GM06990 (cell line): ENCODE results near the gene DCPS.

Experiments used
- DNase-seq: peaks from one replicate; pipeline ENCODE4 v3.0.0-alpha.2; 2011; ENCODE audit not compliant: insufficient read length; ENCODE audit errors: extremely low read depth
- H3K27me3 ChIP-seq: replicated peaks from 2 replicates; pipeline ENCODE4 v1.6.0; 2011; ENCODE audit warnings: low read length; ENCODE audit not compliant: control insufficient read depth, insufficient read depth
- H3K36me3 ChIP-seq: 2 replicates; pipeline ENCODE4 v1.5.1; 2011; ENCODE audit warnings: low read length; ENCODE audit not compliant: control insufficient read depth, insufficient read depth
- H3K4me3 ChIP-seq: replicated peaks from 2 replicates; pipeline ENCODE4 v1.5.1; 2011; ENCODE audit warnings: low read depth, mild to moderate bottlenecking, control low read depth, low read length
- TF ChIP-seq, protein P1 (sequence below): IDR thresholded peaks from 2 replicates; pipeline ENCODE4 v1.5.1; 2011; ENCODE audit warnings: low read length, control low read depth, mild to moderate bottlenecking, inconsistent platforms; ENCODE audit not compliant: insufficient read depth, poor library complexity, severe bottlenecking

DCPS gene

DNA sequence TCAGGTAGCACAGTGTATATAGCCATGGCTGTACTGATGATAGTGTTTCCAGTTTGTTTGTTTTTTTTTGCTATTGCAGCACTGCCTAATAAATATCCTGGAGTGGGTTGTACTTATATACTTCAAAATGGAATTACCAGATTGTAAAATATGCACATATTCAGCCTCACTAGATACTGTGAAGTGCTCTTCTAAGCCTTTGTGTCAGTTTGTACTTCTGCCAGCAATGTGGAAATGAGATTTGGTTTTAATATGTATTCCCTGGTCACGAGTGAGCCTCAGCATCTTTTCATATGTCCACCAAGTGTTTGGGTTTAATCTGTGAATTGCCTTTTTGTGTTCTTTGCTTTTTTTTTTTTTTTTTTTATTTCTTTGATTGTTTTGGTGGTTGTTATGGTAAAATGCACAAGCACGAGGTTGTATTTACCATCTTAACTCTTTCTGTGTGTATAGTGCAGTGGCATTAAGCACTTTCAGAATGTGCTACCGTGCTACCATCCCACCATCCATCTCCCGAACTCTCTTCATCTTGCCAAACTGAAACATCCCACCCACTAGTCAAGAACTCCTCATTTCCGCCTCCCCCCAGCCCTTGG lies 86.5 kb downstream of the DCPS start:
- no peak for DNase-seq
- H3K4me3 ChIP-seq = no peak overlapping the region
- TF ChIP-seq, protein P1, sequence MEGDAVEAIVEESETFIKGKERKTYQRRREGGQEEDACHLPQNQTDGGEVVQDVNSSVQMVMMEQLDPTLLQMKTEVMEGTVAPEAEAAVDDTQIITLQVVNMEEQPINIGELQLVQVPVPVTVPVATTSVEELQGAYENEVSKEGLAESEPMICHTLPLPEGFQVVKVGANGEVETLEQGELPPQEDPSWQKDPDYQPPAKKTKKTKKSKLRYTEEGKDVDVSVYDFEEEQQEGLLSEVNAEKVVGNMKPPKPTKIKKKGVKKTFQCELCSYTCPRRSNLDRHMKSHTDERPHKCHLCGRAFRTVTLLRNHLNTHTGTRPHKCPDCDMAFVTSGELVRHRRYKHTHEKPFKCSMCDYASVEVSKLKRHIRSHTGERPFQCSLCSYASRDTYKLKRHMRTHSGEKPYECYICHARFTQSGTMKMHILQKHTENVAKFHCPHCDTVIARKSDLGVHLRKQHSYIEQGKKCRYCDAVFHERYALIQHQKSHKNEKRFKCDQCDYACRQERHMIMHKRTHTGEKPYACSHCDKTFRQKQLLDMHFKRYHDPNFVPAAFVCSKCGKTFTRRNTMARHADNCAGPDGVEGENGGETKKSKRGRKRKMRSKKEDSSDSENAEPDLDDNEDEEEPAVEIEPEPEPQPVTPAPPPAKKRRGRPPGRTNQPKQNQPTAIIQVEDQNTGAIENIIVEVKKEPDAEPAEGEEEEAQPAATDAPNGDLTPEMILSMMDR = no peak

DNA sequence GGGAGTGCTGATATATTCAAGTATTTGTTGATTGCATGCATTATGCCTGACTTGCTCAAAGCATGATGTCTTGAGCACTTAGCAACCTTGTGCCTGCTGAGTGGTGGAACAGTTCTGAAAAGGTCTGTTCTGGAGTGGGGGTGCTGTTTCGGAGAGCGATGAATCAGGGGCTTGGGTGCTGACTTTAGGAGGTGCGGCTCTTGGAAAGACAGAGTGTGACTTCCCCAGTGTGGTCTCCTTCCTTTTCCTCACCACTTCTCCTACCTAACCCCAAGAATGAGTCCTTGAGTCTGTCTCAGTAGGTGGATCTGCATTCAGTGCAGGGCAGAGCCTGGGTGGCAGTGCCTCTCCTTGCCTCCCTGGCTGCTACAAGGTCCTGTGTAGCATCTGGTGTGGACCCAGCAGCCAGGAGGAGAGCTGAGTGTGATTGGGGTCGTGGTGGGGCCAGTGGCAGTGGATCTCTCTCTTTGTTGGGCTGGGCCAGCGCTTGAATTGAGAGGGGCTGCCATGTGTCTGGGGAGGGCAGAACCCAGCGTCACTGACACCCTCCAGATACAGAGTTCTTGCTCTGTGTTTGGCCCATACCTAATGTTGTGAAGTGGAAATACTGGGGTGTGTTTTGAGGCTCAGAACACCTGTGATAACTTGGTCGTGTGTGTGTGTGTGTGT lies 87.6 kb downstream of the DCPS start:
- no peak for DNase-seq
- Histone ChIP-seq H3K36me3 (no peaks in the 10 kb centered on the region), H3K4me3 (no peak overlapping the region), H3K27me3 (no peaks in the 10 kb centered on the region)
- TF ChIP-seq, protein P1 = no peak

More for the DNA sequence above, 86.5 kb downstream of the DCPS start:
- no peaks in the 10 kb centered on the region for H3K27me3 ChIP-seq
- H3K36me3 ChIP-seq = no peaks in the 10 kb centered on the region

DNA sequence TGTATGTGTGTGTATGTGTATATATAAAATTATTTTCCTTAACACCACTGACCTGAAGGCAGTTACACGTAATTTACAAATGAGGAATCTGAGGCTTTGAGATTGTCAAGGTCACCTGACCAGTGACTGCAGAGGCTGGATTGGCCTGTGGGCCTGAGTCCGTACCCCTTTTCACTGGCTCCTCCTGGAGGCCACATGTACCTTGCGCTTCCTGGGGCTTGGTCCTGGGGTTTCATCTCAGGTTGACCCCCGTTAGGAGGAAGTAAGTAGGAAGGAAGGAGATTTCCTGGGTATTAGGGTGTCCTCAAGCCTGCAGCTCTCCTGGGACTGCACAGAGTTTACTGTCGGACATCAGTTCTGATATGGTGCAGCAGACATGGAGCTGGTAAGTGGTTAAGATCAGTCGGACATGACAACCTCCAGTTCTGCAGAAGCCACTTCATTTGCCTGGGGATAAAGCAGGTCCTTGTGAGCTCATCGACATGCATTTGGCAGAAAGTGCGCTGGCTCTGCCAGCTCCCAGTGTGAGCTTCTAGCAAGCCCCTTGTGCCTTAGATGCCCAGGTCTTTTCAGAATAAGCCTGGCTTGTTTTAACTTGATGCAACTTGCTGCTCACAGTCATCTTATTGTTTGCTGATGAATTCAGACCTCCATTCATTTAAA lies 88.2 kb downstream of the DCPS start:
- H3K27me3 ChIP-seq = no peaks in the 10 kb centered on the region
- no peaks in the 10 kb centered on the region for H3K36me3 ChIP-seq
- TF ChIP-seq, protein P1 = peak; percentile 30
- no peak overlapping the region for H3K4me3 ChIP-seq
- DNase-seq = no peak

DNA sequence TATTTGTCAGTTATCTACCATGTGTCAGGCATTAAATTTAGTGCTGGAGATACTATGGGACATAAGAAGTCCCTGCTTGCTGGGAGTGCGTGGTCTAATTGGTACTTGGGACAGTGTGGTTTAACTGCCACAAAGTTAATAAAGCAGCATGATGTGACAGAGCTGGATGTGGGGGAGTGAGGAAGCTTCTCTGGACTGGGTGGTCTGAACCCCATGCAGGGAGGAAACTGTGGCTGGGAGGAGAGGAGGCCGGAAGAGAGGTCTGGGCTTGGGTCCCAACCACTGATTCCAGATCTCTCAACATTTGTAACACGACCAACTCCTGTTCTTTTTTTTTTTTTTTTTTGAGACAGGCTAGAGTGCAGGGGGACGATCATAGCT lies 88.8 kb downstream of the DCPS start:
- Histone ChIP-seq H3K4me3 (no peak overlapping the region), H3K36me3 (no peaks in the 10 kb centered on the region), H3K27me3 (no peaks in the 10 kb centered on the region)
- TF ChIP-seq, protein P1 = no peak
- no peak for DNase-seq

DNA sequence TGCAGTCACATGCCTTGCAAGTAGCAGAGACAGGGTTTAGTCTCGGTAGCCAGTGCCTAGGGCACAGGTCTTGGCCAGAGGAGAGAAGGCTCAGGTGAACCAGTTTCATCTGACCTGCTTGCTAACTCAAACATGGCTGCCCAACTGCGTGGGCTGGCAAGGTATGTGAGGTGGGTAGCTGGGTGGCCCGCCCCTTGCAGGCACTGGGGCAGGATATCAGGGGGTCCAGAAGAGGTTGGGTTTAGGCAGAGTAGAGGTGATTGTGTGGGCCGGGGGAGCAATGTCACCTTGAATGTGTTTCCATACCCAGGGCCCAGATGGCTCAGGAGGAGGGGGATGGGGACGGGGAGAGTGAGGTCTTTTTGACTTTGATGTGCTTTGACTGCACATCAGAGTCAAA lies 89.3 kb downstream of the DCPS start:
- Histone ChIP-seq H3K36me3 (no peaks in the 10 kb centered on the region), H3K27me3 (no peaks in the 10 kb centered on the region), H3K4me3 (no peak overlapping the region)
- DNase-seq = no peak
- TF ChIP-seq, protein P1 = no peak
